ENCODE measurements around the gene LACTB.

The LACTB gene, protein sequence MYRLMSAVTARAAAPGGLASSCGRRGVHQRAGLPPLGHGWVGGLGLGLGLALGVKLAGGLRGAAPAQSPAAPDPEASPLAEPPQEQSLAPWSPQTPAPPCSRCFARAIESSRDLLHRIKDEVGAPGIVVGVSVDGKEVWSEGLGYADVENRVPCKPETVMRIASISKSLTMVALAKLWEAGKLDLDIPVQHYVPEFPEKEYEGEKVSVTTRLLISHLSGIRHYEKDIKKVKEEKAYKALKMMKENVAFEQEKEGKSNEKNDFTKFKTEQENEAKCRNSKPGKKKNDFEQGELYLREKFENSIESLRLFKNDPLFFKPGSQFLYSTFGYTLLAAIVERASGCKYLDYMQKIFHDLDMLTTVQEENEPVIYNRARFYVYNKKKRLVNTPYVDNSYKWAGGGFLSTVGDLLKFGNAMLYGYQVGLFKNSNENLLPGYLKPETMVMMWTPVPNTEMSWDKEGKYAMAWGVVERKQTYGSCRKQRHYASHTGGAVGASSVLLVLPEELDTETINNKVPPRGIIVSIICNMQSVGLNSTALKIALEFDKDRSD

DNA sequence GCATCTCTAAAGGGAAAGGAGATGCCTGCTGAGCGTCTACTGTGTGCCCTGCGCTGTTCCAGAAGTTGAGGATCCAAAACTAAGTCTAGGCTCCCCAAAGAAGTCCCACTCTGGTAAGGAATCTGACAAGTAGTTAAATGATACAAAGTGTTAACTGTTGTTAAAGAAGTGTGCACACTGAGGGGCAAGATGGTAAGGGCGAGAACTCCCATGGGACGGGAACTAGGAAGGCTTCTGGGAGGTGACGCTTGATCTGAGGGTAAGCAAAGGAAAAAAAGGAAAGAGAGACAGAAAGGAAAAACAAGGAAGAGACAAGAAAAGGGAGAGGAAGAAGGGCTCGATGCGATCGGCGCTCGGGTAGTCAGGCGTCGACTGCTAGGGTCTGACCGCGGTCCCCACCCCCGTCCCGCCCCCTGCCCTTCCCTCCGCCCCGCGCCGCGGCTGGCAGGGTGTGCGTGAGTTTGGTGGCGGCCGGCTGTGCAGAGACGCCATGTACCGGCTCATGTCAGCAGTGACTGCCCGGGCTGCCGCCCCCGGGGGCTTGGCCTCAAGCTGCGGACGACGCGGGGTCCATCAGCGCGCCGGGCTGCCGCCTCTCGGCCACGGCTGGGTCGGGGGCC, at the start of gene LACTB:
Gene LACTB (plus strand): TSS at position 480 of the 620 bp plus-strand sequence. CDS start 11 bp downstream, at position 491.
- DNase-seq: peak; percentile 82

- no peak for DNase-seq
These were observed 49.5 kb upstream of the LACTB start for GRCh38 chr15:63072023-63072650.

- no peak for DNase-seq
These were observed 48.8 kb upstream of the LACTB start for GRCh38 chr15:63072809-63073277.

GRCh38 chr15:63073497-63074172, 48.0 kb upstream of the LACTB start:
- DNase-seq: no peak

GRCh38 chr15:63075015-63075983, 46.4 kb upstream of the LACTB start:
- no peak for DNase-seq

DNA sequence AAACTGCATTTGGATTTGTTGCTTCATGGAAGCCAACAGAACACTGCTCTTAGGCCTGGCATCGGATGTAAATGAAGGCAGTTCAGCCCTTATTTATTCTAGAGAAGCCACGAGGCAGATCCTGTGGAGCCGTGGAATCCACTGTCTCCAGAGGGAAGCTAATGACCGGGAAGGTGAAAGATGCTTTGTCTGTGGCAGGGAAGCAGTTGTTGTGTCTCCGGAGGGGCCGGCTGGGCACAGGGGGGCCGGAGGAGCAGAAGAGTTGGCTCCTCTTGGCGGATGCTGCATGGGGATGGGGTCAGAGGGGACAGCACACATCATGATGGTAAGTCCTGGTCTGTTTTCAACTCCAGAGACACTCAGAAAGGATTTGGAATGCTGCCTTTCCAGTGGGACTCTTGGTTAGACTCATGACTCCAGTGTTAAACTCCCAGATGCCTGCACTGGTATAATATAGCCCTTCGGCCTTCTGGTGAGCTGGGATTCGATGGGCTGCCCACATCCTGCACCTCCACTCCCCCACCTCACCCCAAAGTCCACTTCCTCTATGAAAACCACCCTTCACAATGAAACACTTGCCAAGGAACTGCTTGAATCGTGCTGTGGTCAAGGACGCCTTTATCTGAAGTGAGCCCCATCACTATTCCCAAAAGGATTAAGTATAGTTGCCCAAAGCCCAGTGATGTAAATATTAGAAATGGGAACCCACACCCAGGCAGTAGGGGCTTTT, 45.5 kb upstream of the LACTB start:
- no peak for DNase-seq

DNA sequence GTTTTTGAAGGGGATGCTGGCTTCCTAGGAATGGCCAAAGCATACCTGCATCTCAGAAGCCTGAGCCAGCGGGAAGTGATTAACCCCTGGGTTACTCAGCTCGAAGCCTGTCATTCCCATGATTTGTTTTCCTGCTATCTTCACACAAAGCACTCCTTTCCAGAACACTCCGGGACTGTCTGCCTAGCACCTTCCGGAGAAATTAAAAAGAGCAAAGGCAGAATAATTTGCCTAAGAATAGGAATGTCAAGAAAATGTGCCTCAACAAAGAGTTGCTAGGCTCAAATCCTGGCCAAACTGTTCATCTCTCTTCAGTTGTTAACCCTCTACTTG, 45.0 kb upstream of the LACTB start:
- DNase-seq: no peak

DNA sequence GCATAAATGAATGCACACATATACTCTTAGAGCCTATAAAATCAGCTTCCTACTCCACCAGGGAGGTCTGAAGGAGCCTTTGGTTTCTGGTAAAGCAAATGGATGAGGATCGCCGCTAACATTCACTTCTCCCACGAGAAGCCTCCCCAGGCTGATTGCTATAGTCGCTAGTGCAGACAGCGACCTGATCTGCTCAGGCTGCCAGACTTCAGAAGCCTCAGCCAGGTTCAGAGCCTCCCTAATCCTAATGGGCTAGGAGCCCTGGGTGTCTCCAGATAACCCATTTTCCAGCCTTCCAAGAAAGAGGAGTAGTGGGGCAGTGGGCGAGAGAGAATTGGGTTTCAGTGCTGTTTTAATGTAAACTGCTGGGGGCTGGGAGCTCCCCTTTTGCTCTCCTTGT, 43.7 kb upstream of the LACTB start:
- DNase-seq: no peak

DNA sequence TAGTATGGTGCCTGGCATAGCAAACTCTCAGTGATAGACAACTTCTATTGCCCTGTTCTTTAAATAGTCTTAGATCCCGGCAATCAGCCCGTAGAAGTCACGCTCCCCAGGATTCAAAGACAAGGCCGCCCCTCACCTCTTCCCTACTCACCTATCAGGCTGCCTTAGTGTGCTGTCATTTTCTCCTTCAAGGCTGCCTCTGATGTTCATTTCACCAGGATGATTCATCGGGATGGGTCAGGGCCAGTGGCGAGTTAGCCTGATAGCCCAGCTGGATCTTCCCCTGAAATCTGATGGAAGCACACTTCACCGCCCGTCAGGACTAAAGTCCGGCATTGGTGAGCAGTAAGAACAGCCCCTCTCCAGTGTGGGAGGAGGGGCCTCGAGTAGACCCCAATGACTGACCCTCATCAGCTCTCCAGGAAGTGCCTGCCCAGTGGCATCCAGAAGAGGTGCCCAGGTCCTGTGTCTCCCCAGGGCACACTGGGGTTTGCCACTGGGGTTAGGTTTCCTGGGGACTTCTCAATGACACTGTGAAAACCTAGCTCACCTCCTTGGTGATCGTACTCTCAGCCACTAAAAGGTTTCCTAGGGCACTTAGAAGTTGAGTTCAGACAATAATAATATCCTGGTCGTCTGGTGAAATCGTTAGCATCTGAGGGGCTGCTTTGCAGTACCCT, 41.6 kb upstream of the LACTB start:
- no peak for DNase-seq

GRCh38 chr15:63080634-63081250, 40.9 kb upstream of the LACTB start:
- no peak for DNase-seq

- no peak for DNase-seq
These were observed 39.3 kb upstream of the LACTB start for GRCh38 chr15:63082366-63082765.

DNA sequence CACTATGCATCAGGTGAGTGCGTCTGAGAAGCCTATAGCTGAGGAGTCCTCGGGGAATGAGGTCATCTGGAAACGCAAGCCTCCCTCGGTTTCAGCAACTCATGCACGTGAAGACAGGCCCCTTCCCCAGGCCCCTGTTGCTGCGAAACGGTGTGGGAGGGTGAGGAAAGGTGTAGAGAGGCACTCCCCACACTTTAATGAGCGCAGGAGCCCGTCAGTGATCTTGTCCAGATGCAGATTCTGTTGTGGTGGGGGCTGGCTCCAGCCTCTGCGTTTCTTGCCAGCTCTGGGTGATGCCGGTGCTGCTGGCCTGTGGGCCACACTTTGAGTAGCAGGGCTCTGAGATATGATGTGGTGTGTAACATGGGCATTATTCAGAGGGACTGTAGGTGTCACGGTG, 38.6 kb upstream of the LACTB start:
- no peak for DNase-seq

DNA sequence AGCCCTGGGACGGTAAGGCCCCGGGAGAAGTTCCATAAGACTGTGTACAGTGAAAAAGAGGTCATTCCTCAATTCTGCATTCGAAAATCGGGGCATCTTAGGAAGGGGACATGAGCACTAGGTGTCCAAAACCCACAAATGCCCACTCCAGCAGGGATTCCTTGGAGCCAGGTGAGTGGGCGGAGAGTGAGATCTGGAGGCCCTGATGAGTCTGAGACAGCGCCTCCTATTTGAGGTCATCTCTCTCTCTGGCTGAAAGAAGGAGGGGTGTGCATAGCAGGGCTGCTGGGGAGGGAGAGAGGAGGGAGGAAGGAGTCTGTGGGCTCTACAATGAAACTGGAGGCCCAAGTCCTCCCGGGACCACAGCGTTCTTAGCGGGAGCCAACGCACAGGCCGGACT, 38.1 kb upstream of the LACTB start:
- DNase-seq: no peak

GRCh38 chr15:63084806-63085205, 36.9 kb upstream of the LACTB start:
- no peak for DNase-seq

GRCh38 chr15:63085289-63085688, 36.4 kb upstream of the LACTB start:
- no peak for DNase-seq

- no peak for DNase-seq
These were observed 35.4 kb upstream of the LACTB start for GRCh38 chr15:63086271-63086670.

DNA sequence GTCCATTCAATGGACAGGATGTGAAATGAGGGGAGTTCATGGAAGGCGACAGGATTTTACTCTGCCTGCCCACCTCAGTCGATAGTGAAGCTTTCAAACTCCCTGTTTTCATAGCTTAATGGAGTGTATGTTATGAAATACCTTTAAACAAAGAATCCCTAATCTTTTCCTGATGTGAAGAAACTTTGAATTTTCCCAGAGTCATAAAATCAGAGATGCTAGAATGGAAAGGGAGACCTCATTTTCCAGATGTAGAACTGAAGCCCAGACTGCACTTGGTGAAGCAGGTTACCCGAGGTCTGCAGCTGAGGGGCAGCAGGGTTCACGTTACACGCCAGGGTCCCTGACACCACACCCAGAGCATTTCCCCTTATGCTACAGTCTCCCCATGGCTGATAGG, 34.7 kb upstream of the LACTB start:
- DNase-seq: no peak

- DNase-seq: no peak
These were observed 33.0 kb upstream of the LACTB start for GRCh38 chr15:63088533-63089245.

DNA sequence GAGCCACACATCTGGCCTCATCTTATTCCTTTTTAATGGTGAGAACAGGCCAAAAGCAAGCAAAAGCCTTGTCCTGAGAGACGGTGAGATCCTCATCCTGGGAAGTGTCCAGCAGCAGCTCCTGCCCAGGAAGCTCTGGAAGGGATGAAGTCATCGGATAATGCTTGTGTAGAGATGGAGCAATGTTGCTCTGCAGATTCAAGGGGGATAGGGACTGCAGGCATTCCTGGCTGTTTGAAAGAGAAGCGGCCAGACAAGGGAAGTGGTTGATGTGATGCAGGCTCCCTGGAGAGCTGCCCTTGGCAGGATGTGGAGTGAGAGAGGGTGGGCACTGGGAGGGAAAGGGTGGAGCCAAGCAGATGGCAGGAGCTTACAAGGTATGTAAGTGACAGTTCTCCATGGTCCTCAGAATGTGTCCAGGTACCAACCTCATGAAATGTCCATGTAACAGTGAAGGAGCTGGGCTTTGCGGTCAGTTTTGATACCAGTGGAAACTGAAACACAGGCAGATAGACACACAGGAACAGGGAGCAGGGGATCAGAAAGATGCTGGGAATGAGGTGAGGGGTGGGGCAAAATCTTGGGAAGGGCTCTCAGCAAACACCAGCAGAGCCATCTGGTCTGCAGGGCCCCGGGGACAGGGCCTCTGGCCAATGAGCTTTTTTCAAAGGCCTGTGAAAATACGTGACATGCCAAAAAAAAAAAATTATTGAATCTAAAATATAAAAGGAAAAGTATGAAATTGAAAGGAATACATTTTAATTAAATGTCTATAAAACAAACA, 32.2 kb upstream of the LACTB start:
- DNase-seq: no peak
